DND-41 (cell line): ENCODE measurements around the gene CSF2.

Experiments
- ATAC-seq: fragments of 200-7000 bp; cut with Tn5 transposase; 3 replicates; pipeline ENCODE4 v1.9.1; 2021; ENCODE audit warnings: low read depth; ENCODE audit not compliant: insufficient read depth
- DNase-seq: peaks from one replicate; pipeline ENCODE4 v3.0.0-alpha.2; 2020
- H2AFZ ChIP-seq: 2 replicates; pipeline ENCODE4 v1.6.0; 2012; ENCODE audit warnings: low read depth, low read length
- H3K27ac ChIP-seq: 2 replicates; pipeline ENCODE4 v1.5.1; 2012; ENCODE audit warnings: low read length, inconsistent platforms
- H3K27me3 ChIP-seq: fragments of 200-600 bp; sonication (generic); 2 replicates; pipeline ENCODE4 v1.6.0; 2012; ENCODE audit warnings: low read length, mild to moderate bottlenecking, inconsistent platforms; ENCODE audit not compliant: insufficient read depth, poor library complexity
- H3K36me3 ChIP-seq: 2 replicates; pipeline ENCODE4 v1.5.1; 2012; ENCODE audit warnings: low read length, inconsistent platforms; ENCODE audit not compliant: insufficient read depth
- H3K4me1 ChIP-seq: 2 replicates; pipeline ENCODE4 v1.5.1; 2012; ENCODE audit warnings: mild to moderate bottlenecking, low read length; ENCODE audit not compliant: insufficient read depth
- H3K4me2 ChIP-seq: 2 replicates; pipeline ENCODE4 v1.6.0; 2012; ENCODE audit warnings: mild to moderate bottlenecking, moderate library complexity, low read length, inconsistent platforms; ENCODE audit not compliant: insufficient read depth
- H3K4me3 ChIP-seq, 2 experiments: fragments of 200-600 bp in 1 of 2; shearing (Covaris generic) in 1 of 2; 2 replicates each; pipeline ENCODE4 v1.5.1; 2012 to 2016; ENCODE audit warnings: inconsistent platforms in 2 of 2, low read length in 2 of 2, mild to moderate bottlenecking in 2 of 2, low read depth in 1 of 2, moderate library complexity in 1 of 2
- H3K79me2 ChIP-seq: 2 replicates; pipeline ENCODE4 v1.6.0; 2012; ENCODE audit warnings: low read length, inconsistent platforms; ENCODE audit not compliant: insufficient read depth
- H3K9ac ChIP-seq: 2 replicates; pipeline ENCODE4 v1.6.0; 2012; ENCODE audit warnings: low read depth, mild to moderate bottlenecking, inconsistent platforms, low read length, moderate library complexity
- H3K9me3 ChIP-seq: 2 replicates; pipeline ENCODE4 v1.5.1; 2012; ENCODE audit warnings: low read length, moderate library complexity, mild to moderate bottlenecking, inconsistent platforms; ENCODE audit not compliant: insufficient read depth, severe bottlenecking
- H4K20me1 ChIP-seq: 2 replicates; pipeline ENCODE4 v1.6.0; 2012; ENCODE audit warnings: low read length; ENCODE audit not compliant: insufficient read depth
- CTCF ChIP-seq: IDR thresholded peaks from 2 replicates; pipeline ENCODE4 v1.5.1; 2012; ENCODE audit warnings: borderline replicate concordance, low read length, moderate library complexity, mild to moderate bottlenecking; ENCODE audit not compliant: poor library complexity, severe bottlenecking; ENCODE audit errors: extremely low read depth
- EZH2 ChIP-seq: IDR thresholded peaks from 3 replicates; pipeline ENCODE4 v1.6.1; 2012; ENCODE audit warnings: borderline replicate concordance, low read depth, mild to moderate bottlenecking, moderate library complexity, low read length, inconsistent platforms; ENCODE audit not compliant: severe bottlenecking

The CSF2 gene

GRCh38 chr5:132069994-132070393 is 3.6 kb upstream of the CSF2 start:
- no peaks in the 10 kb centered on the region for H3K9me3 ChIP-seq
- no peaks in the 10 kb centered on the region for H3K4me1 ChIP-seq
- H3K79me2 ChIP-seq: no peaks in the 10 kb centered on the region
- H3K4me2 ChIP-seq: no peak overlapping the region
- no peak overlapping the region for H3K4me3 ChIP-seq
- peaks cover 6% of the 10 kb centered on the region for H4K20me1 ChIP-seq
- H3K9ac ChIP-seq: no peak overlapping the region
- no peak overlapping the region for H2AFZ ChIP-seq
- H3K27ac ChIP-seq: no peak overlapping the region
- DNase-seq (no peak), ATAC-seq (no peak)
- H3K27me3 ChIP-seq: peaks cover 16% of the 10 kb centered on the region
- H3K36me3 ChIP-seq: no peaks in the 10 kb centered on the region
- TF ChIP-seq EZH2 (no peak), CTCF (no peak)

GRCh38 chr5:132070460-132071337 is 2.9 kb upstream of the CSF2 start:
- no peaks in the 10 kb centered on the region for H3K79me2 ChIP-seq
- H3K4me3 ChIP-seq: no peak overlapping the region
- TF ChIP-seq EZH2 (no peak), CTCF (no peak)
- H4K20me1 ChIP-seq: peaks cover 6% of the 10 kb centered on the region
- no peaks in the 10 kb centered on the region for H3K4me1 ChIP-seq
- H3K9ac ChIP-seq: no peak overlapping the region
- H3K4me2 ChIP-seq: no peak overlapping the region
- no peaks in the 10 kb centered on the region for H3K9me3 ChIP-seq
- peaks cover 16% of the 10 kb centered on the region for H3K27me3 ChIP-seq
- ATAC-seq: no peak
- no peaks in the 10 kb centered on the region for H3K36me3 ChIP-seq
- H2AFZ ChIP-seq: no peak overlapping the region
- H3K27ac ChIP-seq: no peak overlapping the region
- DNase-seq: no peak

GRCh38 chr5:132071338-132071707 is 2.3 kb upstream of the CSF2 start:
- Histone ChIP-seq H3K9ac (no peak overlapping the region), H3K9me3 (no peaks in the 10 kb centered on the region), H3K36me3 (no peaks in the 10 kb centered on the region), H4K20me1 (peaks cover 8% of the 10 kb centered on the region), H3K79me2 (no peaks in the 10 kb centered on the region), H3K27ac (no peak overlapping the region), H3K4me2 (no peak overlapping the region), H3K4me3 (no peak overlapping the region), H2AFZ (no peak overlapping the region), H3K4me1 (no peaks in the 10 kb centered on the region), H3K27me3 (peaks cover 16% of the 10 kb centered on the region)
- TF ChIP-seq EZH2 (no peak), CTCF (no peak)
- ATAC-seq: no peak
- DNase-seq: no peak

- TF ChIP-seq EZH2 (no peak), CTCF (no peak)
These were observed 1.5 kb upstream of the CSF2 start for GRCh38 chr5:132072070-132072469.

More at GRCh38 chr5:132072070-132072469, 1.5 kb upstream of the CSF2 start:
- H3K9me3 ChIP-seq: no peaks in the 10 kb centered on the region
- H3K27me3 ChIP-seq: peaks cover 16% of the 10 kb centered on the region
- H3K79me2 ChIP-seq: no peaks in the 10 kb centered on the region
- H3K4me3 ChIP-seq: no peak overlapping the region
- H2AFZ ChIP-seq: no peak overlapping the region
- DNase-seq (no peak), ATAC-seq (no peak)
- H3K4me2 ChIP-seq: no peak overlapping the region
- H3K27ac ChIP-seq: no peak overlapping the region
- peaks cover 8% of the 10 kb centered on the region for H4K20me1 ChIP-seq
- no peaks in the 10 kb centered on the region for H3K36me3 ChIP-seq
- no peak overlapping the region for H3K9ac ChIP-seq
- H3K4me1 ChIP-seq: no peaks in the 10 kb centered on the region
